ENCODE measurements around the gene PCNX4.

- TF ChIP-seq CTCF (IDR thresholded peaks at IDR 0.05 in 2 of 3, conservative IDR thresholded peaks at IDR 0.05 in 1 of 3; ENCODE audit: borderline replicate concordance in 1 of 3, insufficient read depth in 1 of 3, low read depth in 2 of 3, low read length in 2 of 3), result no peak
- TF ChIP-seq ATF3 (IDR thresholded peaks at IDR 0.05), result no peak
- no peak for TF ChIP-seq SIN3A (IDR thresholded peaks at IDR 0.05; ENCODE audit: low read depth)
- TF ChIP-seq POLR2A (IDR thresholded peaks at IDR 0.05; ENCODE audit: borderline replicate concordance, extremely low read depth, insufficient read depth, insufficient read length), result no peak
- no peak for TF ChIP-seq RAD21 (IDR thresholded peaks at IDR 0.05; ENCODE audit: low read depth)
- no peak for TF ChIP-seq REST (IDR thresholded peaks at IDR 0.05; ENCODE audit: low read depth)
- no peak for TF ChIP-seq SRF (IDR thresholded peaks at IDR 0.05; ENCODE audit: low read depth)
Measured at GRCh38 chr14:60114881-60115280, 23.2 kb downstream of the PCNX4 start.

Data from HCT116 (cell line).